CD1c-positive myeloid dendritic cell (primary cell): ENCODE data around the gene WDR19.

ENCODE experiments used
- DNase-seq: peaks from one replicate; pipeline ENCODE4 v3.0.0-alpha.2; 2016; ENCODE audit errors: extremely low spot score

The WDR19 gene

GRCh38 chr4:39303871-39304270 is 121.5 kb downstream of the WDR19 start:
- DNase-seq: no peak

GRCh38 chr4:39304651-39305050 is 122.3 kb downstream of the WDR19 start:
- DNase-seq: no peak

GRCh38 chr4:39305912-39306677 is 123.8 kb downstream of the WDR19 start:
- DNase-seq: no peak

GRCh38 chr4:39308611-39309010 is 126.3 kb downstream of the WDR19 start:
- DNase-seq: no peak

- DNase-seq: no peak
These were observed 130.5 kb downstream of the WDR19 start for GRCh38 chr4:39312816-39313215.

- DNase-seq: no peak
These were observed 137.3 kb downstream of the WDR19 start for GRCh38 chr4:39319676-39320075.

GRCh38 chr4:39320381-39321115 is 138.2 kb downstream of the WDR19 start:
- no peak for DNase-seq

GRCh38 chr4:39323821-39324220 is 141.5 kb downstream of the WDR19 start:
- no peak for DNase-seq

- no peak for DNase-seq
These were observed 142.1 kb downstream of the WDR19 start for GRCh38 chr4:39324446-39324845.

- no peak for DNase-seq
These were observed 142.7 kb downstream of the WDR19 start for GRCh38 chr4:39324897-39325613.

- DNase-seq: no peak
These were observed 144.2 kb downstream of the WDR19 start for GRCh38 chr4:39326468-39326977.

GRCh38 chr4:39330353-39330752 is 148.0 kb downstream of the WDR19 start:
- DNase-seq: no peak

- DNase-seq: no peak
These were observed 148.9 kb downstream of the WDR19 start for GRCh38 chr4:39331191-39331590.
